HG03460 (cell line): ENCODE results near the gene SERPINB1.
A peak's percentile ranks its signal among the peaks of the same experiment; 100 is the strongest.

Experiments
- ATAC-seq: cut with Tn5 transposase; IDR thresholded peaks from one replicate; pipeline ENCODE4 v1.9.1; 2021; ENCODE audit not compliant: unreplicated experiment

The SERPINB1 gene

GRCh38 chr6:2850538-2851113 is 9.0 kb upstream of the SERPINB1 start:
- no peak for ATAC-seq

- peak; percentile 48 for ATAC-seq
Measured at GRCh38 chr6:2848851-2849250, 7.2 kb upstream of the SERPINB1 start.

GRCh38 chr6:2845880-2846208 is 4.2 kb upstream of the SERPINB1 start:
- no peak for ATAC-seq

DNA sequence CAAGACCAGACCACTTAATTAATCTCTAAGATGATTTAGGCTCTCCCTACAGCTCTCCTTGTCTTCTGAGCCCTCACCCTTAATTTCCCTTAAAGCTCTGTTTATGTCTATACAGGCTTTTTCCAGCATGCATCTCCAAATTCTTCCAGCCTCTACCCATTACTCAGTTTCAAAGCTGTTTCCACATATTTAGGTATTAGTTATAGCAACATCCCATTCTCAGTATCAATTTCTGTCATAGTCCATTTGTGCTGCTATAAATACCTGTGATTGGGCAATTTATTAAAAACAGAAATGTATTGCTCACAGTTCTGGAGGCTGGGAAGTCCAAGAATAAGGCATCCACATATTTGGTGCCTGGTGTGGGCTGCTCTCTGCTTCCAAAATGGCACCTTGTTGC is 2.3 kb upstream of the SERPINB1 start:
- no peak for ATAC-seq

DNA sequence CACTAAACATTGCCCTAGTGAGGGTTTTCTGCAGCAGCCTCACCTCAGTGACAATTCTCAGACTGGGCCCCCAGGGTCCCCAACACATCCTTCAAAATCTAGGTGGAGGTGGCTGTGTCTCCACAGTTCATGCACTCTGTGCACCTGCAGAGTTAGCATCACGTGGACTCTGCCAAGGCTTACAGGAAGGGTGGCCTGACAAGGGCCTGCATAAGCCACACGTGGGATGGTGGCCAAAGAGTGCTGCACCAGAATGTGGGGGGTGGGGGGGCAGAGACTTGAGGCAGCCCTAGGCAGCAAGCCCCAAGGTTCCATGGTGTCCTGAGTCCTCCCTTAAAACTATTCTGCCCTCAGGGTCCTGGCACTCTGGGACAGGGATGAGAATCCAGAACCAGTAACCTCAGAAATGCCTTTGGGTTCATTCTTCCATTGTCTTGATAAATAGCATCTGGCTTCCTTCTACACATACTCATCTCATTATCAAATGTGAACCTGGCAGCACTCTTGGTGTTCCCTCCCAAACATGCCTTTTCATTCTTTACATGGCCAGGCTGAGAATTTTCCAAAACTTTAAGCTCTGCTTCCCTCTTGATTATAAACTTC is 1.6 kb upstream of the SERPINB1 start:
- no peak for ATAC-seq

- no peak for ATAC-seq
Measured at GRCh38 chr6:2842139-2842552, 483 bp upstream of the SERPINB1 start.

- no peak for ATAC-seq
Measured at GRCh38 chr6:2840749-2841061, 958 bp downstream of the SERPINB1 start.

DNA sequence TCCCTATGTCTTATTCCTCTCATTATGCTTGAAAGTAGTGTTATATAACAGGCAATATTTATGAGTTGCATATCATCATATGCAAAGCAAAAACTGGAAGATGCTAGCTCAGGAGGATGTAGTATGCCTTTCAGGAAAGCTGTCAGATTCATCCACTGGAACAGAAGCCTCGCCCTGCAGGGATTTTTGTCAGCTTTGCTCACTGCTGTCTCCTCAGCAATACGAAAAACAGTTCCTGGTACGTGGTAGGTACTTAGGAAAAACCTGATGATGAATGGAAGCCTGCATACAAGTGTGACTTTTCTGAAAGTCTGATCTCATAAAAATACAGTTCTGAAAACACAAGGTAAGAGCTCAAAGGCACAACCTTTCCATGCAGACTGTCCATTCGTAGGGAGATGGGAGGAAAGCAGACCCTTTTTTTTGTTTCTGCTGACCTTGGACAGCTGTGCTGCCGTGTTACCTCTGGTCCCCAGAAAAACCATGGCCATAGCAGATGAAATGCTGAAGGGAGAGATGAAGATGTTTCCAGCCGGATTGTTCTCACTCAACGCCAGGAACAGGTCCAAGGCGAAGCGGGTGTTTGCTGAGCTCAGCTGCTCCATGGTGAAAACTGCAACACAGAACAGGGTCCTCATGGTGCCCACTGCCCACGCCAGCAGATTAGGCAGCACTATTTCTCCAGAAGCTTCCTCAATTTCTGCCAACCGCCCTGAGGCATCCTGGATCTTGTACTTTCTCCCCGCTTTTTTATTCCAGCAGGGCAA is 1.5 kb downstream of the SERPINB1 start:
- ATAC-seq = no peak

- no peak for ATAC-seq
Measured at GRCh38 chr6:2839195-2839981, 2.3 kb downstream of the SERPINB1 start.

GRCh38 chr6:2838251-2838650 is 3.4 kb downstream of the SERPINB1 start:
- ATAC-seq = no peak

- ATAC-seq = no peak
Measured at GRCh38 chr6:2834262-2834661, 7.4 kb downstream of the SERPINB1 start.

DNA sequence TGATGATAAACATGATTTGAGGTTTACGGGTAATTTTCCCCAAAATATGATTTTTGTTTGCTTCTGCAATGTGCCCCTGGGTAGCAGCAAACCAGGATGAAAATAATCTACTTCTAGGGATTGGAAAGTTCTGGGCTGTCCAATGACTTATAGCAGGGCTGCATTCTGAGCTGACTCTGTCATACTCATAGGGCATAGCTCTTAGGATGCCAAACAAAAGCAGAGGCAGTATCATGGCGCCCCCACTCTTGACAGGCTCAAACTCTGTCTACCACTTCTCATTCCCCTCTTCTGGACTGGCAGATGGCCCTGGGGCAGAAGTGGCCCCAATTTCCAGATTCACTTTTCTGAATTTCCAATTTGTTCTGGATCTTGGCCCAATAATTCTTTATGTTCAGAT is 10.3 kb downstream of the SERPINB1 start:
- ATAC-seq = no peak

DNA sequence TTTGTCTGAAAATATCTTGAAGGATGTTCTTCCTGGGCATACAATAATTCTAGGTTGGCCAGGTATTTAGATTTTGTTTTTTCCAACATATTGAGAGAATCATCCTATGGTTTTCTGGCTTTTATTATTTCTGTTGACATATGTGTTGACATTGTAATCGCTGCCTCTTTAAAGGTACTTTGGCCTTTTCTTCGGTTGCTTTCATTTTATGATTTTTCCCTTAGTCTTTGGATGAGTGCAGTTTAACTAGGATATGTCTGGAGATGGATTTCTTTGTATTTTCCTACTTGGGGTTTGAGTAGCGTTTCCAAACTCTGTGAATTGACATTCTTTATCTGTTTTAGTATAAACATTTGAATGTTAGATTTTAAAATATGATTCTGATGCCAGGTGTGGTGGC is 11.5 kb downstream of the SERPINB1 start:
- ATAC-seq = no peak

DNA sequence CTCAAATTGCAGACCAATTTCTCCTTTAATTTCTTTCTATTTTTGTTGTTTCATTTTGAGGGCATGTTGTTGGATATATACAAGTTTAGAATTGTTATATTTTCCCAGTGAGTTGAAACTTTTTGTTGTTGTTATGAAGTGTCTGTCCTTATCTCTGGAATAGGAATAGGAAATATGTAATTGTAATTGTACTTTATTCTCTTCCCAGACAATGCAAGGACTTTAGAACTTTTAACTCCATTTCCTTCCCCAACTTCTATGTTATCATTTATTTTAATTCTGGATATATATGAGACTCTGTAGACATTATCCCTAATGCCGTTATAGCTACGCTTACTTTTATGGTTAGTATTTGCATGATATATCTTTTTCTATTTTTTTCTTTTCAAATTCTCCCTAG is 12.4 kb downstream of the SERPINB1 start:
- ATAC-seq = no peak

DNA sequence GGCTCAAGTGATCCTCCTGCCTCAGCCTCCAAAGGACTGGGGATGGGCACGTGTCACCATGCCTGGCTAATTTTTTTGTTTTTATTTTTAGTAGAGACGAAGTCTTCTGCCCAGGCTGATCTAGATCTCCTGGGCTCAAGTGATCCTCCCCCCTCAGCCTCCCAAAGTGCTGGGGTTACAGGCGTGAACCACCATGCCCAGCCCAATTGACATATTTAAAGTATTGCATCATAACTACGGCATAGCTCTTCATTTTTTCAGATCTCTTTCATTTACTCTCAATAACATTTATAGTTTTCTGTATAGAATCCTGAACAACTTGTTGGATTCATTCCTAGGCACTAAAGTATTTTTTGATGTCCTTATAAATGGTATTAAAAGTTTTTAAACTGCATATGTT is 13.0 kb downstream of the SERPINB1 start:
- no peak for ATAC-seq

DNA sequence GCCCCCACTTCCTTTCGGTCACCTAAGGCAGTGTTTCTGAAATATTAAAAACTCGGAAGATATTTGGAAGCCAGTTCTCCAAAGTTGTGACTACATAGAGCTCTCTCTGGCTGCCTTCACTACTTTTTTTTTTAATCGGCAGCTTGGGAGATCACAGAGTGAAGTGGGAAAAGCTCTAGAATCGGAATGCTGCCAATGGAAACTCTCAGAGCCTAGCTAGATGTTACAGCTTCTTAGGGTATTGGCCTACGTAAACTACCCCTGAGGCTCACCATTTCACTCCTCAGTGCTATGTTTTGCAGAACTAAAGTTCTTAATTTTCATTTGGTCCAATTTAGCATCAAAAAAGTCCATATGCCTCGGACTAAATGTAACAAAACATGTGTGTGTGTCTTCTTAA is 14.5 kb downstream of the SERPINB1 start:
- no peak for ATAC-seq

- ATAC-seq = no peak
Measured at GRCh38 chr6:2826131-2826530, 15.5 kb downstream of the SERPINB1 start.

GRCh38 chr6:2823104-2823850 is 18.4 kb downstream of the SERPINB1 start:
- ATAC-seq = no peak

- no peak for ATAC-seq
Measured at GRCh38 chr6:2821554-2821953, 20.1 kb downstream of the SERPINB1 start.

DNA sequence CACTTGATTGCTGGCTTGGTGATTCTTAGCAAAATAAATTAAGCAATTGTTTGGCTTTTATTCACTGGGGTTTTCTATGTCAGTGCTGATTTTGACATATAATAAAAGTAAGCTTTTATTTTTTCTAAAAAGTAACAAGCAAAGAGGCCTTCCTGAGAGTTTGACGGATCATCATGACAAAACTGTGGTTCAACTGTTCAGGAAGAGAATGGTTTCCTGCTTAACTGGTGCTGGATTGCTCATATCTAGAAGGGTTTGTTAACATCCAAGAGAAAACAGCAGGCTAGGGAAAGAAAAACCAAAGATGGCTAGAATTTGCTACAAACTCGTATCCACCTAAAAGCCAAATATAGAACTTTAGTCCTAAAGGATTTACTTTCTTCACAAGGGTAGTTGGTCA is 21.2 kb downstream of the SERPINB1 start:
- ATAC-seq = no peak

DNA sequence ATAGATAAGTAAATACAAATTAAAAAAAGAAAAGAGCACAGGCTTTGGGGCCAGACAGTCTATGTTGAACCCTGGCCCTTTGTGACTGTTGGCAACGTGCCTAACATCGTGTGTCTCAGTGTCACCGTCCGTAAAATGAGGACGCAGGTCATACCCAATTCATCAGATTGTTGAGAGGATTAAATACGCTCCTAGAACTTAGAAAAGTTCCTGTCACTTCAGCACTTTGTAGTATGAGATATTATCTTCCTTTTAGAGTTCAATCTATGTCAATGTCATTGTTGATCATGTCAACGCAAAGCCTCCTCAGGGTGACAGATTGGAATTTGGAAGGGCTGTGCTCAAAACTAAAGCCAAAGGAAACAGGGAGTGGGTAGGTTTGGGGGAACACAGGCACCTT is 21.7 kb downstream of the SERPINB1 start:
- ATAC-seq = no peak
